Activated T-cell treated with anti-CD3 and anti-CD28 coated beads, Interleukin-2, amount 50 U/mL, for 48 hours (primary cell): ENCODE measurements around the gene PXN.
"Not testable (repeated sequence)": the region's sequence is repeated elsewhere in the genome, so short reads cannot be mapped to it uniquely, and the experiment has no call there.

Experiments used
- DNase-seq, 2 experiments: peaks; one replicate each; pipeline ENCODE4 v3.0.0-alpha.2; 2020

Gene PXN

DNA sequence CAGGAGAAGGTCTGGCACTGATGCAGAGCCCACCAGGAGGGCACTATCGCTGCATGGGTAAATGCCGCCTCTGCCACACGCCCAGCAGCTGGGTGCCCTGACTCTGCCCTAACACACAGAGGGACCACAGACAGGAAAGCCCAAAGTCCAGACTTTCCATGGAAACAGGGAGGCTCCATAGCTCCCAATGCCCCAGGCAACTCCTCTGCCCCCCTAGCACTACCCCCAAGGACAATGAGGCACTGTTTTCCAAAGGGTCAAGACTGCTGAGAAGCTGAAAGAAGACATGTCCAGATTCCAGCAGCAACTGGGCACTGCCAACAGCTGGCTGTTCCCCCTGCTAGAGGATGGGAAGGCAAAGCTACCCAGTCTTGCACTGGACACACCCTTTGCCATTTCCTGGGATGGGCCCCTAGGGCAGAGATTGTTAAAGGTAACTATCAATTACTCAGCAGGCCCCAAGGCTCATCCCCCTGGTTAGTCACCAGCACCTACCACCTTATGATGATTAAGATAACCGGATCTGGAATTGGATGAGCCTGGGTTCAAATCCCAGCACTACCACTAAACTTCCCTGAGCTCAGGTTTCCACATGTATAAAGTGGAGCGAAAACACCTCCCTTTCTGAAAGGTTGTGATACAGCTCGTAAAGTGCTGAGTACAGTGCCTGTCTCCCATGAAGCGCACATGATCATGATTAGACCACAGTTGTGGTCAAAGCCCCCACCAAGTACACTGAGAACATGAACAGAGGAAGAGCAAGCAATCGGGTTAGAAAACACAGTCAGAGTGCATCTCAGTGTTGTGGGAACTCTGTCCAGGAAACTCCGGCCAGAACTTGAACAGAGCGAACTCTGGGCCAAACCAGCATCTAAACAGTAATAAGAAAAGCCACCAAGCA, 3.3 kb downstream of the PXN start:
- peak; percentile 49 to 50 for DNase-seq

DNA sequence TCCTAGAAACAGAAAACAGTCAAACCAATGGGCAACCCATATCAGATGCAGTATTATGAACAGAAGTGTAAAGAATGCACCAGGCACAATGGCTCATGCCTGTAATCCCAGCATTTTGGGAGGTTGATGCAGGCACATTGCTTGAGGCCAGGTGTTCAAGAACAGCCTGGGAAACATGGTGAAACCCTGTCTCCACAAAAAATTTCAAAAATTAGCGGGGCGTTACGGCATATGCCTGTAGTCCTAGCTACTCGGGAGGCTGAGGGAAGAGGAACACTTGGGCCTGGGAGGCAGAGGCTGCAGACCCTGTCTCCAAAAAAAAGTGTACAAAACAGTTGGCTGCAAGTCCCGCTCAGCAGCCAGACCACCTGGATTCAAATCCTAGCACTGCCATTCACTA, 4.9 kb downstream of the PXN start:
- no peak for DNase-seq

DNA sequence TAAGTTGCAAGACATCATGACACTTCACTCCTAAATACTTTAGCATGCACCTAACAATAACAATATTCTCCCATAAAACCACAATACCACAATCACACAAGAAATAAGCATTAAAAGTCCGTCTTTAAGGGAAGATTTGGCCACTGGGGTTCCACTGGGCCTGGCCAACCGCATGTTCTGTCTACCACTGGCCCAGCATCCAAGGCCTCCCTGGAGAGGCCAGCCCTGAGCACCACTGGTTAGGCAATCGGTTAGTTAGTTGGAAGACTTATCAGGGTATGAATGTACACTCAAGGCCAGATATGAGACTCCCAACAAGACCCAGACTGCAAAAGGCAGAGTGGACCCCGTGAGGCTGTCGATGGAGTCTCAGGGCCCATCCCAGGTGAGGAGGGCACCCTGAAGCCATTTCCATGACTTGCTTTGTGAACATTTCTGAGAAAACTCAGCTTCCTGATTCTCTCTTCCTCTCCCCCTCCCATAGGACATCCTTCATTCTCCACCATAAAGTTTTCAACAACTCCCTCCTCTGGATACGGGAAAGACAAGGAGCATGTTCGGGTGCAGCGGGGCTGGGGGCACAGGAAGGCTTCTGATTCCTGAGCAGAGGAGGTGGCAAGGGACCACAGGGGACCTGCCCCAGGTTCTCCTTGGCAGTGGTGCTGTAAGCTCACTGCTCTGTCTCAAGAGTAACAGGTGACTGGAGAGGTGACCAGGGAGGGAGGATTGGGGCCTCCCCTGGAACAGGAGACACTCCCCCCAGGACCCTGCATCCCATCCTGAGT, 5.9 kb downstream of the PXN start:
- no peak for DNase-seq

DNA sequence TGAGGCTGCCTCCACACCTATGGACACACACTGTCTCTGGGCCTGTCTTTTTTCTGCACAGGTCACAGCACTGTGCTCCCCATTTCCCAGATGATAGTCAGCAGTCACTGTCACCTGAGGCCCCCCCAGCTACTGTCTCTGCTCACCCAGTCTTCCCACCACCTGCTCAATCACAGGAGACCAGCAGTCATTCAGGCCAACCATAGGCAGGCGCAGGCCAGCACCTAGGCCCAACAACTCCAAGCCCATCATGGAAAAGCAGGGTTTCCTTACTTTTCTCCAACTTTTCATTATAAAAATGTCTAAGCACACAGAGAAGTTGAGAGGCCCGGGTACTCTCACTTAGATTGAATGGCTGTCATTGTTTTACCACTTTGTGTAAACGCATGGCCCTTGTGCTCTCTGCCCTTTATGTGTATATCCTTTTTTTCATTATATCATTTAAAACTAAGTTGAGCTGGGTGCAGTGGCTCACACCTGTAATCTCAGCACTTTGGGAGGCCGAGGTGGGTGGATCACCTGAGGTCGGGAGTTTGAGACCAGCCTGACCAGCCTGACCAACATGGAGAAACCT, 7.1 kb downstream of the PXN start:
- DNase-seq: no peak

DNA sequence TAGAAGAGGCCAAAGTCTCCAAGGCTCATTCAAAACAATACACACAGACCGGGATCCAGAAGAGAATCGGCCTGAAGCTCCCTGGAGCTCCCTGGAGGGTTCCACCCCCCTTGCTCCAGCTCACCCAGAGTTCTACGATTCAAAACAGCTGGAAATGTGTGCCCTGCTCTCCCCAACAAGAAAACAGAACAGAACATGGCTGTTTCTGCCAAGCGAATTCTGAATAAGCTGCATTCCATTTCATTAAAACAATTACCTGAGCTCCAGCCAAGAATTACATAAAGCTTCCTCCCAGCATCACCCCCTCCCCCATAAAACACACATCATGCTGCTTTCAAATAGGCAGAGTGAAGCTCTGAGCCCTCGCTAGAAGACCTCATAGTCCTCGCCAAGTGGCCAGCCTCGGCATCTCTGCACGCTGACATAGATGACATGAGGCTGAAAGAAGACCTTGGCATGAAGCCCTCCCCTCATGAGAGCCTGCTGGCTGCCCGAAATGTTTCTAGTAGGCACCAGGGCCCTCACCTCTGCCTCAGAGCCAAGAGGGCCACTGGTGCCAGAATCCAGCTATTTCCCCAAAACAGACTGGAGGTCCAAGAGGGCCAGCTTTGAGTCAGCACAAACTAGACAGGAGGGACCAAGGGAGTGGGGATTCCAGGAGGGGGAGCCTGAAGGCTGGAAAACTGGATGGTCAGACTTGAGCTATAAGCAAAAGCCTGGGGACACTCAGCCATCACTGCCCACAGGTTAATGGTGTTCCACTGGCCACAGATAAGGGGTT, 8.3 kb downstream of the PXN start:
- DNase-seq: no peak

DNA sequence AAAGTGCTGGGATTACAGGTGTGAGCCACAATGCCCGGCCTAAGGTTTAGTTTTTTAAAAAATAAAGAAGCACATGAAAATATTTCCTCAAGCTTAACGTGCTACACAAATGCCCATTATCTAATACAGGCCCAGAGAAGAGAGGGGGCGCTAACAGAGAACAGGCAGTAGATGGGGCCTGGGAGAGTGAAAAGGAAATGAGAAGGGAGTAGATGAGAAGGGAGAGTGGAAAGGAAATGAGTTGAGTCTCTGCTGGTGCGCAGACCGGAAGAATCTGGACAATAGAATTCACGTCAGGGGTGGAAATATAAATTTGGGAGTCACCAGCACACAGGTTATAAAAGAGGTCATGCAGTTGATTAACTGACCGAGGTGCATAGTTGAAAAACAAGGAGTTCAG, 10.7 kb downstream of the PXN start:
- DNase-seq: no peak

DNA sequence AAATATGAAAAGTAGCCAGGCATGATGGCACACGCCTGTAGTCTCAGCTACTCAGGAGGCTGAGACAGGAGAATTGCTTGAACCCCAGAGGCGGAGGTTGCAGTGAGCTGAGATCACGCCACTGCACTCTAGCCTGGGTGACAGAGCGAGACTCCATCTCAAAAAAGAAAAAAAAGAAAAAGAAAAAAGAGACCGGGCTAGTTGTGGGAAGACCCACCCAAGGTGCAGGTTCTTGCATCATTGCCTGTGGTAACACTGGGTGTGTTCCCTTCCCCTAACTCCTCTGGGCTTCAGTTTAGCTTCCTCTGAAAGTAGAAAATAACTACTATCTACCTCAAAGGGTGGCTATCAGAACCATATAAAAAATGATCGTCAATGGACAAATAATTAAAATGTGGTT, 12.2 kb downstream of the PXN start:
- not testable (repeated sequence) for DNase-seq

DNA sequence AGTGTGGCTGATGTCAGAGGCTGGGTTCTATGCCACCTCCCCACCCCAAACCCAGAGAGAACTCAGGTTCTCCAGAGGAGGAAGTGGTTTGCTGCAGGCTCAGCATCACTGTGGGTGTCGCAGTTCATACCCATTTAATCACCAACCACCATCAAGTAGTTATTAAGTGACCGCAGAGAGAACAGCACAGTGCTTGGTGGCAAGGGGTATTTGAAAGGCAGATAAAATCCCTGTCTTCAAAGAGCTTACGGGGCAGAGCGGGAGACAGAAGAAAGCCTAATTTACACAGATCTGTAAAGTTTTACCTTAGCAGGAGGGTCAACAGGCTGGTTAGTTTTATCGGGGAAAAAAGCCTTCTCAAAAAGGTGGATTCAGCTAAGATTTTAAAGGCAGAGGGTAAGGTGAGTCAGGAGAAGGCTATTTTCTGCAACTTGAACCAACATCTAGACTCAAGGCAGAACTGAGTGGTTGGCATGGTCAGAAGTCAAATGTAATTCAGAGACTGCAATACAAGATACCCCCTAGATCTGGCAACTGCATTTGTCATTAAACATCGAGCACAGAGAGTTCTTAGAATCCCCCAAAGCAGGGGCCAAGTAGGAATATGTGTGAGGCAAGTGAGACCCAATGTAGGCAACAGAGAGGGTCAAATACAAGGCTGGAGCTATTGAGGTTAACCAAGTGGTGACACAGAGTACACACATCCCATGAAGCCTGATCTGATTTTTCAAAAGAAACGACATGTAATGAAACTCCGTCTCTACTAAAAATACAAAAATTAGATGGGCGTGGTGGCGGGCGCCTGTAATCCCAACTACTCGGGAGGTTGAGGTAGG, 13.2 kb downstream of the PXN start:
- DNase-seq: peak; percentile 70 to 76

DNA sequence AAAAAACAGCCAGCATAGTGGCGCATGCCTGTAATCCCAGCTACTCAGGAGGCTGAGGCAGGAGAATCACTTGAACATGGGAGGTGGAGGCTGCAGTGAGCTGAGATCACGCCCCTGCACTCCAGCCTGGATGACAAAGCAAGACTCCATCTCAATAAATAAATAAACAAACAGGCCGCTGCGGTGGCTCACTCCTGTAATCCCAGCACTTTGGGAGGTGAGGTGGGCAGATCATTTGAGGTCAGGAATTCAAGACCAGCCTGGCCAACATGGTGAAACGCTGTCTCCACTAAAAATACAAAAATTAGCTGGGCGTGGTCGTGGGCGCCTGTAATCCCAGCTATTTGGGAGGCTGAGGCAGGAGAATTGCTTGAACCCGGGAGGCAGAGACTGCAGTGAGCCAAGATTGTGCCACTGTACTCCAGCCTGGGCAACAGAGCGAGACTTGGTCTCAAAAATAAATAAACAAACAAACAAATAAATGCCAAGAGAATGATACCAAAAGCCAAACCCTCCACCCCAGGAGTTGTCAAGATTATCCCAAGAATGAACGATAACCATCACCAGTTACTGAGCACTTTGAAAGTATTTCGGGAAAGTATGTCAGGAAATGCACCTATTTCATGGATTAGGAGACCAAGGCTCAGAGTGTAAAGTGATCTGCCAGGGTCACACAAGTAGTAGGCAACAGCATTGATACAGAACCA, 14.0 kb downstream of the PXN start:
- DNase-seq: not testable (repeated sequence)

DNA sequence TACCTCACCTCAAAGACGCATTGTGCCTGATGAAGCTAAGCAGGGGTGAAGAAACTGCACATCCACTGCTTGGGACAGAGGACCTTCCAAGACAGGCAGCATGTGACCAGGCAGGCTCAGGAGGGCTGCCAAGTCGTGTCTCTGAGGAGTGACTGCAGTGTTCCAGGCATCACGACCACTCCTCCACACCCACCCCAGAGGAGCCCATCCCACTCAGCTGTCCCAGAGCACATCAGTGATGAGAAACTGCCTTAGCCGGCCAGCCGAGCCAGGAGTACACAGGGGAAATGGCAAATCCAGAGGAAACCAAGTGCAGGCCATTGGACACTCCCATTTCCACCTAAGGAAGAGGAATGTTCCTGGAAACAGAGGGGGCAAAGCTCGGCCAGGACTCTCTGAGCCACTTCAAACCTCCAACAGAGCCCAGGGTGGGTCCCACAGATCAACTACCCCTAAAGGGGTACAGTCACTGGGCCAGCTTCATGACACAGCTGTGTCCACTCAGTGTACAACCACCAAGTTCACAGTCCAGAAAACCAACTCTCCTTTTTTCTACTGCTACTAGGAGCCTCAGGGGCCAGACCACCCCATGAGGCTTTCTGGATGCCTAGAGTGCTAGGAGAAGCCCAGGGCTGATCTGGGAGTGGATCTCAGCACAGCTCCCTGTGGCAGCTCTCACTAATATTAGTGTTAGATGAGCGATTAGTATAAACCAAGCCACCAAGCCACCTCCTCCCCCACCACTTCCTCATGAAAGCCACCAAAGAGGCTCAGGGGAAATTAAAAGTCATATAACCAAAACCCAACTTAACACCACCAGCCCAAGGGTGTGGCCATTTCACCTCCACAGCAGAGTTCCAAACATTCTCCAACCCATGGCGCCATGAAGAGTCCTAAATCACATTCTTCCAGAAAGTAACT, 15.4 kb downstream of the PXN start:
- DNase-seq: peak in 1 of 2 experiments; percentile 57

DNA sequence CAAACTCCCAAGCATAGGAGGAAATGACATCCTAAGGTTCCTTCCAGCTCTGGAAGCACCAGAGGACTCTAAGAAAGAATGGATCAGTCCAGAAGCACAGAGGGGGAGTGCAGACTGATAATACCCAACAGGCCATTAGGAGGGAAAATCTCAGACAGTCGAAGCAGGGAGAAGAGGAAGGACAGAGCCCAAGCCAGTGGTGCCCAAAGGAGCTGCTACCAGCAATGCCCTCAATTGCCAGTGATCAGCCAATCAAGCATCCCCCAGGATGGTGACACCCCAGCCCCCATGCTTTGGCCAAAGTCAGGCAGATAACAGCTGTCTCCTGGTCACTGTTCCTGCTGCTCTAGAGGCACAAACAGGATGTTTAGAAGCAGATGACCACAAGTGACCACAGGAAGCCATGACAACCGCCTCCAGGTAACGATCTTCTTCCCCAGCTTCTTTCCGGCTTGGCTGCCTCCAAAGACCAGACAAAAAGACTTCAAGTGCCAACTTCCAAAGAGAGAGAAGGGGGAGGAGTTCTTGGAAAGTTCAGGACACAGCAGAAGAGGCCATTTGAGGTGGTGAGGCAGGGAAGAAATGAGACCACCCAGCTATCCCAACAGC, 16.2 kb downstream of the PXN start:
- no peak for DNase-seq

DNA sequence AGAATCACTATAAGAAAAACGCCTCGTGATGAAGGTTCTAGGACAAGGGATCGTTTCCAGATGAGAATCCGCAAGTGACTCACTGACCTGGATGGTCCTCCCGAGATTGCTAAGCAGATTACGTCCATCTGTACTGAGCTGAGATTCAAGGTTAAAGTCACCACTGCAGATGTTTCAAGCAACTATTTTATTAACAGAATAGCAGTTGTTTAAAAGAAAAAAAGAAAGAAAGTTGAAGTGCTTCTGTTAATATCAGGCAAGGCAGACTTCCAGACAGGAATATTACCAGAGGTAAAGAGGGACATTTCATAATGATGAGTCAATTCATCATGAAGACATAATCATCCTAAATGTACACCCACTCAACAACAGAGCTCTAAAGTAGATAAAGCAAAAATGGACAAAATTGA, 17.9 kb downstream of the PXN start:
- no peak for DNase-seq

DNA sequence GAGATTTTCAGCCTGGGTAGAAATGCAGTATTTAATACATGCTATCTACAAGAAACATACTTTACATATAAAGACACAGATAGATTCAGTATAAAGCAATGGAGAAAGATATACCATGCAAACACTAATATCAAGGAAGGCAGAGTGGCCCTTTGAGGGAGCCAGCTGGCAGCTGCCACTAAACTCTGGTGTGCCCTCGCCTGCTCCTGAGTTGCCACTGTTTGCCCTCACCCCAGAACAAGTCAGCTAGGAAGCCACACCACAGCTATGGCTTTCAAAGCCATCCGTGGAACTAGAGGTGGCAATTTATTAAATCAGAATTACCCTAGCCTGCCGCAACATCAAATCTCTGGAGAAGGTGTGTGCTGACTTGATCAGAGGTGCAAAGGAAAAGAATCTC, 18.3 kb downstream of the PXN start:
- DNase-seq: no peak

DNA sequence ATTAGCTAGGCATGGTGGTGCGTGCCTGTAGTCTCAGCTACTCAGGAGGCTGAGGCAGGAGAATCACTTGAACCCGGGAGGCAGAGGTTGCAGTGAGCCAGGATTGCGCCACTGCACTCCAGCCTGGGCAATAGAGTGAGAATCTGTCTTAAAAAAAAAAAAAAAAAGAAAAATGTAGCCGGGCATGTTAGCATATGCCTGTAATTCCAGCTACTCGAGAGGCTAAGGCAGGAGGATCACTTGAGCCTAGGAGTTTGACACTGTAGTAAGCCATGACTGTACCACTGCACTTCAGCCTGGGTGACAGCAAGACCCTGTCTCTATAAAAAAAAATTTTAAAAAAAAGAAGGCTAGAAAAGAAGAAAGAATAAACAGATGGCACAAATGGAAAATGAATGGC, 18.8 kb downstream of the PXN start:
- not testable (repeated sequence) for DNase-seq

DNA sequence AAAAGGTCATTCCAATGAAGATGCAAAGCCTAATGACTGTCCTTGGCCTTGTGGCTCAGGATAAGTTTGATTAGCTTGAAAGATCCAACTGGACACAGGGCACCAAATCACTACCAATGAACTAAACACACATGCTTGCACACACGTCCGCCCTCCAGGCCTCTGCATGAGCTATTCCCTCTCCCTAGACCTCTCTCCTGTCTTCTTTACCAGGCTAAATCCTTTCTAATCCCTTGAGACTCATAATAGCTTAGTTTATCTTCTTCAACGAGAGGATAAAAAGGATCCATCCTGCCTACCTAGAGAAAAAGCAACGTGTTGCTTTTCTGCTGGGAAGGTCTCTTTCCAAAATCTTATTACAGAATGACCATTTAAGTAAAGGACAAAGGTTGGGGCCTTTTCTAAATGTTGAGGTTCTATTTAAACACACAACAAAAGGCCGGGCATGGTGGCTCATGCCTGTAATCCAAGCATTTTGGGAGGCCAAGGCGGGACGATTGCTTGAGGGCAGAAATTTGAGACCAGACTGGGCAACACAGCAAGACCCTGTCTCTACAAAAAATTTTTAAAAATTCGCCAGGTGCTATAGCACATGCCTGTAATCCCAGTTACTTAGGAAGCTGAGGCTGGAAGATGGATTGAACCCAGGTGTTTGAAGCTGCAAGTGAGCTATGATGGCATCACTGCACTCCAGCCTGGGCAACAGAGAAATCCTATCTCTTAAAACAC, 22.4 kb downstream of the PXN start:
- DNase-seq: no peak

DNA sequence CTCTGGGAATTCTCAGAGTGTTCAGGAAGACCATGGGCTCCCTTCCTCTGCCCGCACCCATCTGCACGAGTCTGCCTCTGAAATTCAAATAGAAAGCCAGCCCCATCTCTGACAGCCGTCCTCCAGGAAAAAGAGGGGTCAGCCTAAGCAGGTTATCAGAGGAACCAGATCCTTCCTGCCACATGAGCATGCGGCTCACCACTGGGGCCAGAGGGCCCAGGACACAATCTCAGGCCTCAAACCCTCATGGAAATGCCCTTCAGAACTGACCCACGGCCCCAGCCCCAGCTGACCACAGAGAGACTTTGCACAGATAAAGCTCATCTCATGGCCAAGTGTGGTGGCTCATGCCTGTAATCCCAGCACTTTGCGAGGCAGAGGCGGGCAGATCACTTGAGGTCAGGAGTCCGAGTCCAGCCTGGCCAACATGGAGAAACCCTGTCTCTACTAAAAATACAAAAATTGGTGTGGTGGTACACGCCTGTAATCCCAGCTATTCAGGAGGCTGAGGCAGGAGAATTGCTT, 23.2 kb downstream of the PXN start:
- no peak for DNase-seq

DNA sequence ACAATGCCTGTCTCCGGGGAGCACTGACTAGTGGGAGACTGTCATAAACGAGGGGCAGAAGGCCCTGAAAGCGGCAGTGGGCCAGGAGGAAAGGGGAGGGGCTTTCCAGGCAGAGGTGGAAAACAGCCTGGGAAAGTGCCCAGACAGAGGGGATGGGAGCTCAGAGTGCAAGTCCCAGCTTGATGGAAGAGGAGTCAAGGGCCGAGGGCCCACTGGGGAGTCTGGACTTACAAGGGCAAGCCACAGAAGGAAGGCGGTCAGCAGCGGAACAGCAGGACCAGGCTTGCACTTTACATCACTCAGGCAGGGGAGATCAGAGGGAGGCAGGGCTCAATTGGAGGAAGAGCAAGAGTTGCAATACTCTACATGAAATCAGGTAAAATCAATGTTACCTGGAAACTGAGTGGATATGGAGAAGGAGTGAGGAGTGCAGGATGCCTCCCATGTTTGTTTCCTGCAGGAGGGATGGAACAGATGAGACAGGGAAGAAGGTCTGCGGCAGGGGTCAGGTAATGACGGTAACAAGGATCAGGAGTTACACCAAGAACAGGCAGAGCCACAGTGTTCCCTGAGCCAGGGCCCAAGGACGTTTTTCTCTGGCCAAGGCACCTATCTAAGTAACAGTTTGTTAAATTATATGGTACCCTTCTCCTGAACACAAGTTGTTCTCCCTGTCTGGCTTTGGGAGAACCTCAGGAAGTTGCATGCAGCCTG, 23.8 kb downstream of the PXN start:
- DNase-seq: no peak

DNA sequence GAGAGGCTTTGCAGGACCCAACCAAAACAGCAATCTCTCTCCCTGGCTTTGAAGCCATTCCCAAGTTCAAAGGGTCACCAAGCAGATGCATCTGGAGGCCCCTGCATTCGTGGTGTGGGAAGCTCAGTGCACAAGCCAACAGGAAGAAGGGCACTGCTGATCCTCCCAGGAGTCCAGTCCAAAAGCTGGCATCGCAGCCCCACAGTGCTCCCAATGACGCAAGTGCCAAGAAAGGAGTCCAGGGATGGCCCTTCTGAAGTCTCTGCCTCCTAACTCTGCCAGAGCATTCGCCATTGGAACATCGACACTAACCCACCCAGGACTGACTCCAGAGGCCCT, 25.1 kb downstream of the PXN start:
- DNase-seq: no peak
